ENCODE measurements around the gene DNMT1. TPM values are rescaled to one million over a fixed set of nuclear protein-coding genes. Genes with fewer than 3 reads are reported as not detected.

Gene DNMT1
- polyA plus RNA-seq, 1 of the 3 experiments (the other 2 are of a cell fraction) = 58.3 TPM

DNA sequence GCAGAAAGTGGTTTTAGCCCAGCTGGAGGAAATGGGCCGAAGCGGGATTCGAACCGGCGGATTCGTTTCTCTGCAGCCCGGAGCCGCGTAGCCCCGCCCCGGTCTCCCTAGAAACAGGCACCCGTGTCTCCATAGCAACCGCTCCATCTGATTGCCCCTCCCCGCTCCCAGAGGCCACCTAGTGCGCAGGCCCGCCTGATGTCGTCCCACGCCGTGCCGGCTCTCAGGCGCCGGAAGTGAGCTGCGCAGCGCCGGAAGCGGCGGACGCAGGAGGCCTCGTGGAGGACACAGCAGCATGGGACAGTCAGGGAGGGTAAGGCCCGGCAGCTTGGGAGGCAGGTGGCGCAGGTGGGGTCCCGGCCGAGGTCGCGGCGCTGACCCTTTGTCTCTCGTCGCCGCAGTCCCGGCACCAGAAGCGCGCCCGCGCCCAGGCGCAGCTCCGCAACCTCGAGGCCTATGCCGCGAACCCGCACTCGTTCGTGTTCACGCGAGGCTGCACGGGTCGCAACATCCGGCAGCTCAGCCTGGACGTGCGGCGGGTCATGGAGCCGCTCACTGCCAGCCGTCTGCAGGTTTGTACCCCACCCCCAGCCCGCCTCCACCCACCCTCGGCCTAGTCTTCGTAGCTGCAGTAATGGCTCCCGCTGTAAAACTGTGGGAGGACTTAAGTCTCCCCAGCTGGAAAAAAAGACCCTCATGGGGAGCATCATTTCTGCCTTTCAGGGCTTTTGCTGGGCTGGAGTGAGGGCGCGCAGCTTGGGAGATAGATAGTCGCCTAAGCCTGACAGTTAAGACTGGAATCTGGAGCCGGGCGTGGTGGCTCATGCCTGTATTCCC is 88.4 kb downstream of the DNMT1 start, which contains the start of gene PPAN:
Gene PPAN (plus strand): TSS at position 263 of the 837 bp plus-strand sequence. CDS start 33 bp downstream, at position 296.
- H3K9me3 ChIP-seq = no peaks in the 10 kb centered on the region
- ChIA-PET CTCF (interaction anchor here (0.6 to 5.6 kb wide), 4 partner anchors 10 to 144 kb away, joined by 3 to 58 read pairs (median 10); partner anchors contain the start of gene EIF3G), POLR2A (interaction anchor here (0.7 to 4.2 kb wide), 7 partner anchors 10 to 174 kb away, joined by 3 to 35 read pairs (median 5); partner anchors contain the start of genes EIF3G and S1PR2)
- H3K4me3 ChIP-seq (ENCODE audit: low read depth in 2 of 2, low read length in 1 of 2) = peak within 1 kb of the TSS; percentile 51 to 95
- peak within 1 kb of the TSS; percentile 59 to 87 for H3K27ac ChIP-seq (ENCODE audit: low read depth in 2 of 2, low read length in 1 of 2)
- WGBS (ENCODE audit: low lambda C conversion rate) = under 1% methylated on average over 29 of the region's 71 CpGs
- H3K9ac ChIP-seq = peak within 1 kb of the TSS; percentile 96
- H3K79me2 ChIP-seq (ENCODE audit: insufficient read depth) = peaks cover 31% of the 10 kb centered on the region
- peak; percentile 100 for DNase-seq
- no peaks in the 10 kb centered on the region for H4K20me1 ChIP-seq (ENCODE audit: insufficient read depth)
- H3F3A ChIP-seq (replicated peaks; ENCODE audit: insufficient read depth) = no peaks in the 10 kb centered on the region
- no peaks in the 10 kb centered on the region for H3K27me3 ChIP-seq (ENCODE audit: insufficient read depth)
- H3K9me2 ChIP-seq = no peaks in the 10 kb centered on the region
- peaks cover 30% of the 10 kb centered on the region in 2 experiments for H3K36me3 ChIP-seq (replicated peaks in 1 of 2; ENCODE audit: control insufficient read depth in 1 of 2, insufficient read depth in 2 of 2, low read length in 1 of 2)
- H2AFZ ChIP-seq (ENCODE audit: low read depth) = 0 out of 2 replicates have a peak within 1 kb of the TSS, but pooled peaks have one; percentile 60
- H3K4me2 ChIP-seq = peak within 1 kb of the TSS; percentile 100
- TF ChIP-seq POLR2AphosphoS5 (IDR thresholded peaks at IDR 0.05; ENCODE audit: low read depth, low read length) = peak; percentile 89
- TF ChIP-seq USF1 (IDR thresholded peaks at IDR 0.05; ENCODE audit: borderline replicate concordance, low read depth) = peak; percentile 24; the same call in 1 of the 2 replicates
- TF ChIP-seq MXI1 (IDR thresholded peaks at IDR 0.05; ENCODE audit: low read depth, low read length) = peak; percentile 98
- TF ChIP-seq NRF1 (IDR thresholded peaks at IDR 0.05; ENCODE audit: low read depth, low read length) = peak; percentile 87
- no peak for TF ChIP-seq IRF3 (IDR thresholded peaks at IDR 0.05; ENCODE audit: low read depth, low read length)
- peak; percentile 58 for TF ChIP-seq GATA2 (CRISPR knock-in tag; IDR thresholded peaks at IDR 0.05)
- TF ChIP-seq TAF1 (IDR thresholded peaks at IDR 0.05; ENCODE audit: borderline replicate concordance, low read depth, low read length) = peak; percentile 81
- TF ChIP-seq ELF1 (IDR thresholded peaks at IDR 0.05) = peak; percentile 74; the same call in 1 of the 2 replicates
- TF ChIP-seq RCOR1 (IDR thresholded peaks at IDR 0.05; ENCODE audit: low read length) = peak; percentile 59; the same call in 1 of the 2 replicates
- TF ChIP-seq JUND (IDR thresholded peaks at IDR 0.05) = no peak
- TF ChIP-seq SIN3A (IDR thresholded peaks at IDR 0.05; ENCODE audit: borderline replicate concordance, low read depth, low read length) = peak; percentile 91; the same call in 1 of the 2 replicates
- no peak for TF ChIP-seq RFX5 (IDR thresholded peaks at IDR 0.05; ENCODE audit: low read length)
- no peak for TF ChIP-seq MEF2A (IDR thresholded peaks at IDR 0.05; ENCODE audit: borderline replicate concordance, low read depth)
- TF ChIP-seq TEAD4 (IDR thresholded peaks at IDR 0.05; ENCODE audit: borderline replicate concordance, insufficient read depth) = no peak
- TF ChIP-seq, protein P1, sequence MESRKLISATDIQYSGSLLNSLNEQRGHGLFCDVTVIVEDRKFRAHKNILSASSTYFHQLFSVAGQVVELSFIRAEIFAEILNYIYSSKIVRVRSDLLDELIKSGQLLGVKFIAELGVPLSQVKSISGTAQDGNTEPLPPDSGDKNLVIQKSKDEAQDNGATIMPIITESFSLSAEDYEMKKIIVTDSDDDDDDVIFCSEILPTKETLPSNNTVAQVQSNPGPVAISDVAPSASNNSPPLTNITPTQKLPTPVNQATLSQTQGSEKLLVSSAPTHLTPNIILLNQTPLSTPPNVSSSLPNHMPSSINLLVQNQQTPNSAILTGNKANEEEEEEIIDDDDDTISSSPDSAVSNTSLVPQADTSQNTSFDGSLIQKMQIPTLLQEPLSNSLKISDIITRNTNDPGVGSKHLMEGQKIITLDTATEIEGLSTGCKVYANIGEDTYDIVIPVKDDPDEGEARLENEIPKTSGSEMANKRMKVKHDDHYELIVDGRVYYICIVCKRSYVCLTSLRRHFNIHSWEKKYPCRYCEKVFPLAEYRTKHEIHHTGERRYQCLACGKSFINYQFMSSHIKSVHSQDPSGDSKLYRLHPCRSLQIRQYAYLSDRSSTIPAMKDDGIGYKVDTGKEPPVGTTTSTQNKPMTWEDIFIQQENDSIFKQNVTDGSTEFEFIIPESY (IDR thresholded peaks at IDR 0.05; ENCODE audit: borderline replicate concordance, low read depth) = peak; percentile 92
- peak; percentile 97 for TF ChIP-seq GABPA (IDR thresholded peaks at IDR 0.05; ENCODE audit: low read depth)
- TF ChIP-seq CHD2 (IDR thresholded peaks at IDR 0.05; ENCODE audit: low read length, partially characterized antibody) = peak; percentile 94
- TF ChIP-seq YY1 (IDR thresholded peaks at IDR 0.05; ENCODE audit: low read depth) = peak; percentile 43; the same call in 1 of the 2 replicates
- peak; percentile 100 for TF ChIP-seq MAX (IDR thresholded peaks at IDR 0.05; ENCODE audit: low read depth)
- H3K4me1 ChIP-seq (ENCODE audit: control insufficient read depth in 1 of 2, insufficient read depth in 2 of 2, low read depth in 1 of 2, low read length in 1 of 2) = peaks cover 0 to 24% of the 10 kb centered on the region in 2 experiments; a peak in 1 of 4 replicates

All from SK-N-SH (cell line).